ENCODE data around the gene MORN1. TPM values are rescaled to one million over a fixed set of nuclear protein-coding genes. Genes with fewer than 3 reads are reported as not detected.
A peak's percentile ranks its signal among the peaks of the same experiment; 100 is the strongest.

MORN1 gene
- total RNA-seq, 3 donors from 2014 or later: 6.4 to 7.0 (median 6.7) TPM

GRCh38 chr1:2380816-2381591 is 10.3 kb downstream of the MORN1 start:
- Mint-ChIP-seq H3K36me3 (ENCODE audit: insufficient read depth) (no peaks in the 10 kb centered on the region), H3K9me3 (no peaks in the 10 kb centered on the region), H3K4me3 (no peak overlapping the region), H3K27me3 (ENCODE audit: low read depth) (no peaks in the 10 kb centered on the region), H3K4me1 (ENCODE audit: low read depth) (no peaks in the 10 kb centered on the region)
- ATAC-seq (peak in 1 of 2 donors; percentile 6), DNase-seq (no peak)

- no peak overlapping the region for H3K4me3 Mint-ChIP-seq
- H3K36me3 Mint-ChIP-seq (ENCODE audit: insufficient read depth): no peaks in the 10 kb centered on the region
- ATAC-seq (no peak), DNase-seq (no peak)
- H3K27me3 Mint-ChIP-seq (ENCODE audit: low read depth): no peaks in the 10 kb centered on the region
- no peaks in the 10 kb centered on the region for H3K9me3 Mint-ChIP-seq
- H3K4me1 Mint-ChIP-seq (ENCODE audit: low read depth): no peaks in the 10 kb centered on the region
Observed at GRCh38 chr1:2379733-2380404, 11.5 kb downstream of the MORN1 start.

- DNase-seq (no peak), ATAC-seq (no peak)
- Mint-ChIP-seq H3K27me3 (ENCODE audit: low read depth) (no peaks in the 10 kb centered on the region), H3K4me1 (ENCODE audit: low read depth) (no peaks in the 10 kb centered on the region), H3K9me3 (no peaks in the 10 kb centered on the region), H3K4me3 (no peak overlapping the region), H3K36me3 (ENCODE audit: insufficient read depth) (no peaks in the 10 kb centered on the region)
Observed at GRCh38 chr1:2378956-2379732, 12.2 kb downstream of the MORN1 start.

GRCh38 chr1:2378441-2378851 is 12.9 kb downstream of the MORN1 start:
- Mint-ChIP-seq H3K27me3 (ENCODE audit: low read depth) (no peaks in the 10 kb centered on the region), H3K36me3 (ENCODE audit: insufficient read depth) (no peaks in the 10 kb centered on the region), H3K9me3 (no peaks in the 10 kb centered on the region), H3K4me1 (ENCODE audit: low read depth) (no peaks in the 10 kb centered on the region), H3K4me3 (no peak overlapping the region)
- DNase-seq: no peak
- no peak for ATAC-seq

GRCh38 chr1:2377751-2378440 is 13.5 kb downstream of the MORN1 start:
- ATAC-seq: no peak
- no peak for DNase-seq
- Mint-ChIP-seq H3K4me1 (ENCODE audit: low read depth) (no peaks in the 10 kb centered on the region), H3K4me3 (no peak overlapping the region), H3K36me3 (ENCODE audit: insufficient read depth) (no peaks in the 10 kb centered on the region), H3K9me3 (no peaks in the 10 kb centered on the region), H3K27me3 (ENCODE audit: low read depth) (no peaks in the 10 kb centered on the region)

- no peaks in the 10 kb centered on the region for H3K27me3 Mint-ChIP-seq (ENCODE audit: low read depth)
- no peaks in the 10 kb centered on the region for H3K4me1 Mint-ChIP-seq (ENCODE audit: low read depth)
- no peak for ATAC-seq
- H3K4me3 Mint-ChIP-seq: no peak overlapping the region
- no peak for DNase-seq
- H3K9me3 Mint-ChIP-seq: no peaks in the 10 kb centered on the region
- no peaks in the 10 kb centered on the region for H3K36me3 Mint-ChIP-seq (ENCODE audit: insufficient read depth)
Observed at GRCh38 chr1:2376931-2377672, 14.3 kb downstream of the MORN1 start.

GRCh38 chr1:2376261-2376741 is 15.1 kb downstream of the MORN1 start:
- H3K4me1 Mint-ChIP-seq (ENCODE audit: low read depth): no peaks in the 10 kb centered on the region
- no peaks in the 10 kb centered on the region for H3K9me3 Mint-ChIP-seq

GRCh38 chr1:2375923-2376260 is 15.5 kb downstream of the MORN1 start:
- no peak for DNase-seq
- Mint-ChIP-seq H3K4me3 (no peak overlapping the region), H3K4me1 (ENCODE audit: low read depth) (no peaks in the 10 kb centered on the region), H3K36me3 (ENCODE audit: insufficient read depth) (no peaks in the 10 kb centered on the region), H3K27me3 (ENCODE audit: low read depth) (no peaks in the 10 kb centered on the region), H3K9me3 (no peaks in the 10 kb centered on the region)
- ATAC-seq: no peak

More at GRCh38 chr1:2376261-2376741, 15.1 kb downstream of the MORN1 start:
- no peak for DNase-seq
- Mint-ChIP-seq H3K27me3 (ENCODE audit: low read depth) (no peaks in the 10 kb centered on the region), H3K4me3 (no peak overlapping the region), H3K36me3 (ENCODE audit: insufficient read depth) (no peaks in the 10 kb centered on the region)
- no peak for ATAC-seq

GRCh38 chr1:2375246-2375922 is 16.0 kb downstream of the MORN1 start:
- Mint-ChIP-seq H3K9me3 (no peaks in the 10 kb centered on the region), H3K36me3 (ENCODE audit: insufficient read depth) (no peaks in the 10 kb centered on the region), H3K4me1 (ENCODE audit: low read depth) (no peaks in the 10 kb centered on the region), H3K4me3 (no peak overlapping the region), H3K27me3 (ENCODE audit: low read depth) (no peaks in the 10 kb centered on the region)
- DNase-seq: no peak
- ATAC-seq: no peak

- no peak for DNase-seq
- ATAC-seq: no peak
- H3K4me3 Mint-ChIP-seq: no peak overlapping the region
- H3K27me3 Mint-ChIP-seq (ENCODE audit: low read depth): no peaks in the 10 kb centered on the region
- H3K4me1 Mint-ChIP-seq (ENCODE audit: low read depth): no peaks in the 10 kb centered on the region
- H3K9me3 Mint-ChIP-seq: no peaks in the 10 kb centered on the region
- no peaks in the 10 kb centered on the region for H3K36me3 Mint-ChIP-seq (ENCODE audit: insufficient read depth)
Observed at GRCh38 chr1:2374252-2375155, 16.9 kb downstream of the MORN1 start.

GRCh38 chr1:2373551-2374251 is 17.7 kb downstream of the MORN1 start:
- no peak for DNase-seq
- Mint-ChIP-seq H3K9me3 (no peaks in the 10 kb centered on the region), H3K27me3 (ENCODE audit: low read depth) (no peaks in the 10 kb centered on the region), H3K4me3 (no peak overlapping the region), H3K36me3 (ENCODE audit: insufficient read depth) (no peaks in the 10 kb centered on the region), H3K4me1 (ENCODE audit: low read depth) (no peaks in the 10 kb centered on the region)
- no peak for ATAC-seq

All from activated T-cell treated with anti-CD3 and anti-CD28 coated beads, Interleukin-2, amount 50 U/mL, for 4 hours (primary cell).